KMS-11 (cell line): ENCODE data around the gene FARS2.

Experiments used
- H2AFZ ChIP-seq: fragments of 200-600 bp; sonication (generic); 2 replicates; pipeline ENCODE4 v1.6.1; 2016; ENCODE audit warnings: antibody characterized with exemption, mixed run types, low read depth
- H3K27ac ChIP-seq: fragments of 200-600 bp; sonication (generic); 2 replicates; pipeline ENCODE4 v1.6.1; 2016; ENCODE audit warnings: mild to moderate bottlenecking, mixed run types
- H3K27me3 ChIP-seq: fragments of 200-600 bp; sonication (generic); 2 replicates; pipeline ENCODE4 v1.6.1; 2017; ENCODE audit warnings: mild to moderate bottlenecking, low read depth, mixed run types, moderate library complexity; ENCODE audit not compliant: insufficient read depth
- H3K36me3 ChIP-seq: fragments of 200-600 bp; sonication (generic); 2 replicates; pipeline ENCODE4 v1.6.1; 2017; ENCODE audit warnings: mild to moderate bottlenecking, mixed run types; ENCODE audit not compliant: insufficient read depth
- H3K4me1 ChIP-seq: fragments of 200-600 bp; sonication (generic); 2 replicates; pipeline ENCODE4 v1.6.1; 2016; ENCODE audit warnings: mild to moderate bottlenecking, low read depth, mixed run types; ENCODE audit not compliant: poor library complexity, severe bottlenecking
- H3K4me2 ChIP-seq: fragments of 200-600 bp; sonication (generic); 2 replicates; pipeline ENCODE4 v1.7.0; 2016; ENCODE audit warnings: mild to moderate bottlenecking, mixed run types
- H3K4me3 ChIP-seq: fragments of 200-600 bp; sonication (generic); IDR thresholded peaks from 2 replicates; pipeline ENCODE4 v1.6.1; 2017; ENCODE audit warnings: low read depth, low read length, mixed read lengths; ENCODE audit not compliant: insufficient read depth
- H3K79me2 ChIP-seq: fragments of 200-600 bp; sonication (generic); 2 replicates; pipeline ENCODE4 v1.6.1; 2016; ENCODE audit warnings: low read depth, mixed run types; ENCODE audit not compliant: insufficient read depth
- H3K9ac ChIP-seq: fragments of 200-600 bp; sonication (generic); 2 replicates; pipeline ENCODE4 v1.6.1; 2016; ENCODE audit warnings: mild to moderate bottlenecking, mixed run types
- H4K20me1 ChIP-seq: fragments of 200-600 bp; sonication (generic); 2 replicates; pipeline ENCODE4 v1.6.1; 2016; ENCODE audit warnings: mild to moderate bottlenecking, mixed run types; ENCODE audit not compliant: insufficient read depth
- TF ChIP-seq, protein P1 (sequence below): fragments of 200-600 bp; sonication (generic); conservative IDR thresholded peaks from 2 replicates; pipeline ENCODE4 v1.6.1; 2017; ENCODE audit warnings: low read depth, mild to moderate bottlenecking, antibody characterized with exemption, low read length, moderate library complexity, mixed read lengths

FARS2 gene

DNA sequence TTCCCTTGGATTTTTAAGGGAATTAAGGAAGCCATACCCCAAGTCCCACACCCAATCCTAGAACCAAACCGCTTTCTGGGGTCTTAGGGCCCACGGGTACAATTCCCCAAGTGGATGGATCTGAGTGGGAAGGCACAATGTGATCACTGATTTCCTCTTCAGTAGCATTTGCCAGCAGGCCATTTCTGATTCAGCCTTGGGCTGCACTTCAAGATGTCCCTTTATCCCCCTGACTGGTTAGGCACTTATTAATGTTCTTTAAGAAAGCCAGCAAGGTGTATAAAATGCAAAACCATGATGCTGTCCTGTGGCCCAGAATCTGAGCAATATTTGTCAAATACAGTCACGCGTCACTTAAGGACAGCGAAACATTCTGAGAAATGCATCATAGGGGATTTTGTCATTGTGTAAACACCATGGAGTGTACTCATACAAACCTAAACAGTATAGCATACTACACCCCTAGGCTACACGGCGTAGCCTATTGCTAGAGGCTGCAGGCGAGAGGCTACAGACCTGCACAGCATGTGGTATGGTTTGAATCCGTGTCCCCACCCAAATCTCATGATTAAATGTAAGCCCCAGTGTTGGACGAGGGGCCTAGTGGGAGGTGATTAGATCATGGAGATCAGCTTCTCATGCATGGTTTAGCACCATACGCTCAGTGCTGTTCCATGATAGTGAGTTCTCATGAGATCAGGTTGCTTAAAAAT lies 511.3 kb downstream of the FARS2 start:
- no peak overlapping the region for H3K4me2 ChIP-seq

DNA sequence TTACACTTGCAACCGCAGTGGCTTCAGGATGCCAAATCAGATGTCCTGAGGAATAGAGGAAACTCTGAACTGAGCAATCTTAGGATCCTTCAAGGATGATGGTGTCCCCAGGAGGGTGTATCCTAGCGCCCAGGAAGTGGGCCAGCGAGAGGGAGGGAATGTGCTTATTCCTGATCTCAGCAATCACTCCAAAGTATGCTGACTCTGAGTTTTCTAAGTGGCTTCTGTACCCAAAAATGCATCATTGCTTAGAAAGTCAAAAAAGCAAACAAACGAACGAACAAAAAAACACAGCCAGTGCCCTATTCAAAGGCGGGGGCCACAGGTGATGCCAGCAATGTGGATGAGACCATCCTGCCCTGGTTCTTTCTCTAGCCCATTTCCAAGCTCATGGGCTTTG lies 514.8 kb downstream of the FARS2 start:
- Histone ChIP-seq H2AFZ (no peak overlapping the region), H3K4me3 (no peak overlapping the region), H3K27ac (no peak overlapping the region), H3K9ac (no peak overlapping the region), H3K4me2 (no peak overlapping the region), H3K4me1 (no peaks in the 10 kb centered on the region), H4K20me1 (no peaks in the 10 kb centered on the region), H3K27me3 (no peaks in the 10 kb centered on the region), H3K79me2 (no peaks in the 10 kb centered on the region), H3K36me3 (no peaks in the 10 kb centered on the region)
- TF ChIP-seq, protein P1, sequence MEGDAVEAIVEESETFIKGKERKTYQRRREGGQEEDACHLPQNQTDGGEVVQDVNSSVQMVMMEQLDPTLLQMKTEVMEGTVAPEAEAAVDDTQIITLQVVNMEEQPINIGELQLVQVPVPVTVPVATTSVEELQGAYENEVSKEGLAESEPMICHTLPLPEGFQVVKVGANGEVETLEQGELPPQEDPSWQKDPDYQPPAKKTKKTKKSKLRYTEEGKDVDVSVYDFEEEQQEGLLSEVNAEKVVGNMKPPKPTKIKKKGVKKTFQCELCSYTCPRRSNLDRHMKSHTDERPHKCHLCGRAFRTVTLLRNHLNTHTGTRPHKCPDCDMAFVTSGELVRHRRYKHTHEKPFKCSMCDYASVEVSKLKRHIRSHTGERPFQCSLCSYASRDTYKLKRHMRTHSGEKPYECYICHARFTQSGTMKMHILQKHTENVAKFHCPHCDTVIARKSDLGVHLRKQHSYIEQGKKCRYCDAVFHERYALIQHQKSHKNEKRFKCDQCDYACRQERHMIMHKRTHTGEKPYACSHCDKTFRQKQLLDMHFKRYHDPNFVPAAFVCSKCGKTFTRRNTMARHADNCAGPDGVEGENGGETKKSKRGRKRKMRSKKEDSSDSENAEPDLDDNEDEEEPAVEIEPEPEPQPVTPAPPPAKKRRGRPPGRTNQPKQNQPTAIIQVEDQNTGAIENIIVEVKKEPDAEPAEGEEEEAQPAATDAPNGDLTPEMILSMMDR: no peak

More for the DNA sequence above, 511.3 kb downstream of the FARS2 start:
- Histone ChIP-seq H3K27ac (no peak overlapping the region), H4K20me1 (no peaks in the 10 kb centered on the region), H3K79me2 (no peaks in the 10 kb centered on the region), H2AFZ (no peak overlapping the region), H3K4me3 (no peak overlapping the region), H3K27me3 (no peaks in the 10 kb centered on the region), H3K9ac (no peak overlapping the region), H3K36me3 (no peaks in the 10 kb centered on the region), H3K4me1 (no peaks in the 10 kb centered on the region)
- TF ChIP-seq, protein P1: no peak

DNA sequence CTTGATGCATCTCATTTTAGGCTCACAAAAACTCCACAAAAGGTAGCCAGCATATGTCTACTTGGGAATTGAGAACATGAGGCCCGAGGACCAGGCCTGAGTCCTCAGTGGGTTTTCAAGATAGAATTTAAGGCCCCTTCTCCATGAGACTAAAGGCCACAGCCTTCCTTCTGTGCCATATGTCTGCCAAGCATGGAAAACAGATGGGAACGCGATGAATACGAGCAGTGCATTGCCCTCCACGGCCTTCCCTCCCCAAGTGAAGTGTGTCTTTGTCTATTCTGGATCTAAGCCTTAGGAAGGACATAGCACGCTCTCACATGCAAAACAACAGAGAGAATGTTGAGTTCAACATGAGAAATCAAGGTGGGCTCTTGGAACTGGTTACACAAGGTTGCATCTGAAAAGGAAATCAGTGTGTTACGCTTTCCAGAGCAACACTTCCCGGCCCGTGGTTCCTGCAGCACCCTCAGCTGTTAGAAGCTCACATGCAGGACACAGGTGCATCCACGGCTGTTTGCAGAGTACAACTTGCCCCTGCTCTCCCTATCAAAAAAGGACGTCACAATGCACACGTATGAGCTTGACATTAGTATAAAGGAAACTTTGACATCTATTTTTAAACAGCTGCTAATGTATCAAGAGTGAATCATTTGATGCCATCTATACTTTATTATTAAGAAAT lies 515.5 kb downstream of the FARS2 start:
- Histone ChIP-seq H4K20me1 (no peaks in the 10 kb centered on the region), H3K9ac (no peak overlapping the region), H3K4me1 (no peaks in the 10 kb centered on the region), H3K36me3 (no peaks in the 10 kb centered on the region), H3K79me2 (no peaks in the 10 kb centered on the region), H3K27me3 (no peaks in the 10 kb centered on the region), H3K4me2 (no peak overlapping the region), H3K27ac (no peak overlapping the region), H3K4me3 (no peak overlapping the region), H2AFZ (no peak overlapping the region)
- TF ChIP-seq, protein P1: no peak

DNA sequence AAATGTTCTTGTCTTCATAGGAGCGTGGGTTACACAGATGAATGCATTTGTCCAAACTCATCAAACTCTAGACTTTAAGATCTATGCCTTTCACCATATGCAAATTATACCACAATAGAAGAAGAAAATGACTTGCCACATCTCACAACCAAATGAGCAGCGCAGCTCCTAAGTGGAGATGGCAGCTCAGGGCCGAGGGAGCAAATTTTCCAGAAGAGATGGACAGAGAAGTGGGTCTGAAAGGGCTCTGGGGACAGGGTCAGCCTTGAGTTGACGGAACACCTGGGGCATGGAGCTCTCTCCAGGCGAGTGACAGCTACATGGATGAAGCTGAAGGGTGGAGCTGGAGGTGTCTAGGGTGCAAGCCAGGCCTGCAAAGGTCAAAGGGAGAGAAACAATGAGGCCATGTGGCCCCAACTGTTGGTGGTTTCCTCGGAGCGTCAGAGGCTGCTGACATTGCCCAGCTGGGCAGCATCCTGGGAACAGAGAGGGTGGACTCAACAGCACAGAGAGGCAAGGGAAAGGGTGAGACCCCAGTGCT lies 517.1 kb downstream of the FARS2 start:
- Histone ChIP-seq H3K36me3 (no peaks in the 10 kb centered on the region), H2AFZ (no peak overlapping the region), H3K9ac (no peak overlapping the region), H4K20me1 (no peaks in the 10 kb centered on the region), H3K27me3 (no peaks in the 10 kb centered on the region), H3K4me1 (no peaks in the 10 kb centered on the region), H3K4me3 (no peak overlapping the region), H3K27ac (no peak overlapping the region), H3K79me2 (no peaks in the 10 kb centered on the region), H3K4me2 (no peak overlapping the region)
- TF ChIP-seq, protein P1: no peak
